Endodermal cell (in vitro differentiated cells): ENCODE results near the gene IAPP. TPM values are rescaled to one million over a fixed set of nuclear protein-coding genes. Genes with fewer than 3 reads are reported as not detected.

Experiments used
- DNase-seq: peaks from one replicate; pipeline ENCODE4 v3.0.0-alpha.2; 2017
- H3K27ac ChIP-seq: 2 replicates; pipeline ENCODE4 v1.5.1; 2013; ENCODE audit warnings: mild to moderate bottlenecking, low read depth, low read length, moderate library complexity
- H3K27me3 ChIP-seq: 2 replicates; pipeline ENCODE4 v1.6.1; 2013; ENCODE audit warnings: mild to moderate bottlenecking, low read length, moderate library complexity; ENCODE audit not compliant: insufficient read depth, control insufficient read depth, poor library complexity, severe bottlenecking
- H3K36me3 ChIP-seq: 2 replicates; pipeline ENCODE4 v1.7.0; 2013; ENCODE audit warnings: mild to moderate bottlenecking, low read length, moderate library complexity; ENCODE audit not compliant: control insufficient read depth, insufficient read depth
- H3K4me1 ChIP-seq: one replicate; pipeline ENCODE4 v1.7.0; 2013; ENCODE audit warnings: low read length; ENCODE audit not compliant: control insufficient read depth, insufficient read depth
- H3K4me3 ChIP-seq: 2 replicates; pipeline ENCODE4 v1.5.1; 2013; ENCODE audit warnings: mild to moderate bottlenecking, low read length, moderate library complexity
- H3K9ac ChIP-seq: 2 replicates; pipeline ENCODE4 v1.6.1; 2013; ENCODE audit warnings: mild to moderate bottlenecking, low read length, moderate library complexity; ENCODE audit not compliant: poor library complexity, severe bottlenecking; ENCODE audit errors: extremely low read depth
- H3K9me3 ChIP-seq: 2 replicates; pipeline ENCODE4 v1.6.1; 2013; ENCODE audit warnings: mild to moderate bottlenecking, low read length, moderate library complexity; ENCODE audit not compliant: control insufficient read depth
- H3K27ac Mint-ChIP-seq: 2 replicates; pipeline ENCODE4 v1.8.0; 2020; ENCODE audit warnings: mixed read lengths
- H3K27me3 Mint-ChIP-seq: 2 replicates; pipeline ENCODE4 v1.8.0; 2021; ENCODE audit warnings: mild to moderate bottlenecking, mixed read lengths; ENCODE audit not compliant: insufficient read depth
- H3K36me3 Mint-ChIP-seq: 2 replicates; pipeline ENCODE4 v1.8.0; 2020; ENCODE audit warnings: low read depth, mixed read lengths
- H3K4me1 Mint-ChIP-seq: 2 replicates; pipeline ENCODE4 v1.8.0; 2020; ENCODE audit warnings: mixed read lengths
- H3K4me3 Mint-ChIP-seq: 2 replicates; pipeline ENCODE4 v1.8.0; 2020; ENCODE audit warnings: mild to moderate bottlenecking, moderate library complexity, mixed read lengths
- H3K9me3 Mint-ChIP-seq: 2 replicates; pipeline ENCODE4 v1.8.0; 2020; ENCODE audit warnings: mild to moderate bottlenecking, mixed read lengths
- CTCF ChIP-seq: fragments of 200-600 bp; sonication (generic); conservative IDR thresholded peaks from 2 replicates; pipeline ENCODE4 v1.5.0; 2021; ENCODE audit warnings: antibody characterized with exemption, mild to moderate bottlenecking
- WGBS, 2 experiments: methylation state at CpG; one replicate each; pipeline versions ENCODE4 v1.1.5 to v1.1.7; 2013; ENCODE audit warnings: missing lambda C conversion rate in 2 of 2, mixed read lengths in 1 of 2; ENCODE audit not compliant: insufficient coverage in 1 of 2, insufficient read length in 1 of 2; 5-methylcytosine and 5-hydroxymethylcytosine counted together
- total RNA-seq, 2 donors: library from RNA; stranded (reverse); fragmentation: NEBNext Ultra II Directional in 1 of 2; extraction: Animal tissue kit (Norgen Biotek cat#: 25700) in 1 of 2; gene quantifications; 2 replicates in 1 of 2; 3 replicates in 1 of 2; pipeline ENCODE4 v1.2.1, GENCODE V29; 2021

IAPP gene
- total RNA-seq, 2 donors from 2014 or later = not detected

GRCh38 chr12:21428241-21428640 is 55.5 kb downstream of the IAPP start:
- Mint-ChIP-seq H3K9me3 (peaks cover 16% of the 10 kb centered on the region), H3K4me3 (no peak overlapping the region), H3K27ac (no peak overlapping the region), H3K27me3 (peaks cover 7% of the 10 kb centered on the region), H3K36me3 (no peaks in the 10 kb centered on the region), H3K4me1 (no peaks in the 10 kb centered on the region)
- Histone ChIP-seq H3K9ac (no peak overlapping the region), H3K27ac (no peak overlapping the region), H3K9me3 (peaks cover 8% of the 10 kb centered on the region), H3K27me3 (no peaks in the 10 kb centered on the region), H3K4me1 (no peaks in the 10 kb centered on the region), H3K36me3 (no peaks in the 10 kb centered on the region), H3K4me3 (no peak overlapping the region)
- no peak for DNase-seq
- 94% methylated on average over 4 of the region's 4 CpGs; no CpG with 5 or more reads in 1 of the 2 experiments for WGBS, 2 experiments
- TF ChIP-seq CTCF = no peak

Other genes with a start within 250 kb of the IAPP start
- gene SLCO1B1, start 241.7 kb upstream of the IAPP start, total RNA-seq = 1 to 10 TPM in 1 of 2 donors, not detected in 1; 1.5 TPM
- 10 to 100 TPM in 1 of 2 donors, 1 to 10 TPM in 1; 7.3 to 35.4 TPM for gene SLCO1A2, start 38.0 kb upstream of the IAPP start, total RNA-seq
- gene PYROXD1, start 64.8 kb downstream of the IAPP start, total RNA-seq = 1 to 10 TPM; 3.8 to 8.1 TPM
- gene RECQL, start 128.7 kb downstream of the IAPP start, total RNA-seq = 10 to 100 TPM; 39.8 to 66.5 TPM
- gene GOLT1B, start 128.9 kb downstream of the IAPP start, total RNA-seq = 10 to 100 TPM; 38.2 to 67.2 TPM
- under 1 TPM; 0.38 to 0.48 TPM for gene SPX, start 153.4 kb downstream of the IAPP start, total RNA-seq
- gene GYS2, start 231.9 kb downstream of the IAPP start, total RNA-seq = not detected